Measurements from ENCODE around the gene DHRS3. TPM values are rescaled to one million over a fixed set of nuclear protein-coding genes. Genes with fewer than 3 reads are reported as not detected.

DHRS3 gene
- total RNA-seq, 1 experiment from 2014 or later = 87.0 TPM

- no peak overlapping the region for H3K27ac ChIP-seq (ENCODE audit: low read depth, low read length)
- BruUV-seq (replicated peaks) = no TSS peak
- no peak overlapping the region for H2AFZ ChIP-seq (ENCODE audit: low read depth, low read length, poor library complexity, severe bottlenecking)
- ATAC-seq = no peak
- ChIA-PET RAD21 (ENCODE audit: low non-redundant PET in 1 of 2, low total read pairs in 2 of 2, uncharacterized antibody in 2 of 2, unreplicated experiment in 2 of 2) (no interaction called here), CTCF (no interaction called here), POLR2A (no interaction called here)
- H4K20me1 ChIP-seq (ENCODE audit: insufficient read depth) = no peaks in the 10 kb centered on the region
- intact Hi-C loops (cut with micrococcal nuclease) = no loop called here
- TF ChIP-seq ZNF274 (IDR thresholded peaks at IDR 0.05; ENCODE audit: low read depth, low read length) = no peak
- TF ChIP-seq JUND (IDR thresholded peaks at IDR 0.05) = no peak
- TF ChIP-seq CEBPB (IDR thresholded peaks at IDR 0.05; ENCODE audit: low read depth) = no peak
- no peak for TF ChIP-seq FOSL1 (IDR thresholded peaks at IDR 0.05; ENCODE audit: low read depth)
- TF ChIP-seq SIN3A (IDR thresholded peaks at IDR 0.05; ENCODE audit: low read depth) = no peak
- TF ChIP-seq CBX3 (IDR thresholded peaks at IDR 0.05; ENCODE audit: low read depth) = no peak
- TF ChIP-seq TCF7L2 (IDR thresholded peaks at IDR 0.05; ENCODE audit: borderline replicate concordance, extremely low read depth, insufficient read depth, insufficient read length) = no peak
- TF ChIP-seq CTCF (IDR thresholded peaks at IDR 0.05 in 2 of 3, conservative IDR thresholded peaks at IDR 0.05 in 1 of 3; ENCODE audit: borderline replicate concordance in 1 of 3, insufficient read depth in 1 of 3, low read depth in 2 of 3, low read length in 2 of 3) = no peak
- no peak for TF ChIP-seq SP1 (IDR thresholded peaks at IDR 0.05; ENCODE audit: low read depth)
- TF ChIP-seq MAX (IDR thresholded peaks at IDR 0.05) = no peak
- TF ChIP-seq SRF (IDR thresholded peaks at IDR 0.05; ENCODE audit: low read depth) = no peak
- no peak for TF ChIP-seq ELF1 (IDR thresholded peaks at IDR 0.05; ENCODE audit: borderline replicate concordance, low read depth)
- no peak for TF ChIP-seq EGR1 (IDR thresholded peaks at IDR 0.05; ENCODE audit: low read depth)
- TF ChIP-seq YY1 (IDR thresholded peaks at IDR 0.05; ENCODE audit: extremely low read depth, insufficient replicate concordance, low read depth, low read length) = no peak
- no peak for TF ChIP-seq ZFX (IDR thresholded peaks at IDR 0.05)
- TF ChIP-seq POLR2A (IDR thresholded peaks at IDR 0.05; ENCODE audit: borderline replicate concordance, extremely low read depth, insufficient read depth, insufficient read length) = no peak
- TF ChIP-seq POLR2AphosphoS5 (IDR thresholded peaks at IDR 0.05; ENCODE audit: low read depth, low read length) = no peak
- H3K4me2 ChIP-seq (ENCODE audit: low read length) = no peak overlapping the region
- H3K9me3 ChIP-seq (ENCODE audit: control insufficient read depth in 1 of 2, insufficient read depth in 1 of 2, low read depth in 1 of 2, low read length in 2 of 2) = no peaks in the 10 kb centered on the region
- no peaks in the 10 kb centered on the region for H3K9me2 ChIP-seq (ENCODE audit: insufficient read depth)
- H3K4me3 ChIP-seq (replicated peaks in 1 of 2; ENCODE audit: low read depth in 1 of 2, low read length in 2 of 2) = no peak overlapping the region
- no peaks in the 10 kb centered on the region for H3K79me2 ChIP-seq (ENCODE audit: insufficient read depth, low read length)
- no peaks in the 10 kb centered on the region for H3K27me3 ChIP-seq (ENCODE audit: insufficient read depth, low read length)
- no peak overlapping the region for H3K9ac ChIP-seq (ENCODE audit: low read length)
- DNase-seq (ENCODE audit: low read depth, low spot score) = no peak
- no peaks in the 10 kb centered on the region for H3K36me3 ChIP-seq (ENCODE audit: control insufficient read depth in 1 of 2, insufficient read depth in 2 of 2, low read length in 2 of 2)
- no peaks in the 10 kb centered on the region for H3K4me1 ChIP-seq (ENCODE audit: control insufficient read depth in 1 of 2, insufficient read depth in 2 of 2, low read length in 2 of 2)
Observed at GRCh38 chr1:12626888-12627287, 8.9 kb upstream of the DHRS3 start.

Data from HCT116 (cell line).